HFF-Myc (cell line): ENCODE data around the gene TLL2.
A peak's percentile ranks its signal among the peaks of the same experiment; 100 is the strongest.

ENCODE experiments used
- DNase-seq: peaks from one replicate; pipeline ENCODE4 v3.0.0-alpha.2; 2011; ENCODE audit warnings: low read depth; ENCODE audit errors: extremely low read depth
- H3K4me3 ChIP-seq: replicated peaks from 2 replicates; pipeline ENCODE4 v1.5.1; 2011; ENCODE audit warnings: low read depth, mild to moderate bottlenecking, control low read depth, low read length
- TF ChIP-seq, protein P1 (sequence below): IDR thresholded peaks from 2 replicates; pipeline ENCODE4 v1.5.1; 2012; ENCODE audit warnings: mild to moderate bottlenecking, low read depth, low read length, control low read depth; ENCODE audit errors: missing control alignments

TLL2 gene

DNA sequence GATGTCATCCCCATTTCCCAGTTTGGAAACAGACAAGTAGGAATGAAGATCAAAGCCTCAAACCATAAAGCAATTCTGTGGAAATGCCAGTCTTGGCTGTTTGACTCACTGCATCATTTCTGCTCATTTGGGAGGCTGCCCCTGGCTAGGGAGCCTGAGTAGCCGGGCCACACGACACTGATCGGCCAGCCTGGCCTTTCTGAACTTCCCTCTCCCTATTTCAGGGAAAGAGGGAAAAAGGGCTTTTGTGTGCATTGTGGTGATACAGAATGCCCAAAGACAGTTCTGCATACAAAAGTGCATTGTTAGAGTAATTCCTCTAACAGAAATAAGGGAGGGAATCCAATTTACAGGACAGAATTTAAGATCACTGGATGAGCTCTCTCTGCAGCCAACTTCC lies 113.3 kb downstream of the TLL2 start:
- TF ChIP-seq, protein P1, sequence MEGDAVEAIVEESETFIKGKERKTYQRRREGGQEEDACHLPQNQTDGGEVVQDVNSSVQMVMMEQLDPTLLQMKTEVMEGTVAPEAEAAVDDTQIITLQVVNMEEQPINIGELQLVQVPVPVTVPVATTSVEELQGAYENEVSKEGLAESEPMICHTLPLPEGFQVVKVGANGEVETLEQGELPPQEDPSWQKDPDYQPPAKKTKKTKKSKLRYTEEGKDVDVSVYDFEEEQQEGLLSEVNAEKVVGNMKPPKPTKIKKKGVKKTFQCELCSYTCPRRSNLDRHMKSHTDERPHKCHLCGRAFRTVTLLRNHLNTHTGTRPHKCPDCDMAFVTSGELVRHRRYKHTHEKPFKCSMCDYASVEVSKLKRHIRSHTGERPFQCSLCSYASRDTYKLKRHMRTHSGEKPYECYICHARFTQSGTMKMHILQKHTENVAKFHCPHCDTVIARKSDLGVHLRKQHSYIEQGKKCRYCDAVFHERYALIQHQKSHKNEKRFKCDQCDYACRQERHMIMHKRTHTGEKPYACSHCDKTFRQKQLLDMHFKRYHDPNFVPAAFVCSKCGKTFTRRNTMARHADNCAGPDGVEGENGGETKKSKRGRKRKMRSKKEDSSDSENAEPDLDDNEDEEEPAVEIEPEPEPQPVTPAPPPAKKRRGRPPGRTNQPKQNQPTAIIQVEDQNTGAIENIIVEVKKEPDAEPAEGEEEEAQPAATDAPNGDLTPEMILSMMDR, result no peak
- no peak for DNase-seq
- no peak overlapping the region for H3K4me3 ChIP-seq

DNA sequence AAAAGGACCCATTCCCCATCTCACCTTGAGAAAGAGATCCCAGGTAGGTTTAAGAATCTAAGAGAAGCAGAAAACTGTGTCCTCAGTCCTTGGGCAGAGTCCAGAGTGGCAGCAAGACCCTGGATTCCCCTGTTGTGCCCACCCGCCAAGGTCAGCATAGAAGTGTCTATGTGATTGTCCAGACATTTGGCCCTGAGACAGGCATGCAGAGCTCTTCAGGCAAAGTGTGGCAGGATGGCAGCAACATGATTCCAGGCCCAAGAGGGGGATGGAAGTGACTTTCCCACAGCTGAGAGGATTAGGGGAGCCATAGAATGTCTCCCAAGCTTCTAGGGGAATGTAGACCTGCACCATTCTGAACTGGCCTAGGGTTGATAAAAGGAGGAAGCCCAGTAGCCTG lies 115.8 kb downstream of the TLL2 start:
- no peak for DNase-seq
- TF ChIP-seq, protein P1, result no peak
- H3K4me3 ChIP-seq, result no peak overlapping the region

DNA sequence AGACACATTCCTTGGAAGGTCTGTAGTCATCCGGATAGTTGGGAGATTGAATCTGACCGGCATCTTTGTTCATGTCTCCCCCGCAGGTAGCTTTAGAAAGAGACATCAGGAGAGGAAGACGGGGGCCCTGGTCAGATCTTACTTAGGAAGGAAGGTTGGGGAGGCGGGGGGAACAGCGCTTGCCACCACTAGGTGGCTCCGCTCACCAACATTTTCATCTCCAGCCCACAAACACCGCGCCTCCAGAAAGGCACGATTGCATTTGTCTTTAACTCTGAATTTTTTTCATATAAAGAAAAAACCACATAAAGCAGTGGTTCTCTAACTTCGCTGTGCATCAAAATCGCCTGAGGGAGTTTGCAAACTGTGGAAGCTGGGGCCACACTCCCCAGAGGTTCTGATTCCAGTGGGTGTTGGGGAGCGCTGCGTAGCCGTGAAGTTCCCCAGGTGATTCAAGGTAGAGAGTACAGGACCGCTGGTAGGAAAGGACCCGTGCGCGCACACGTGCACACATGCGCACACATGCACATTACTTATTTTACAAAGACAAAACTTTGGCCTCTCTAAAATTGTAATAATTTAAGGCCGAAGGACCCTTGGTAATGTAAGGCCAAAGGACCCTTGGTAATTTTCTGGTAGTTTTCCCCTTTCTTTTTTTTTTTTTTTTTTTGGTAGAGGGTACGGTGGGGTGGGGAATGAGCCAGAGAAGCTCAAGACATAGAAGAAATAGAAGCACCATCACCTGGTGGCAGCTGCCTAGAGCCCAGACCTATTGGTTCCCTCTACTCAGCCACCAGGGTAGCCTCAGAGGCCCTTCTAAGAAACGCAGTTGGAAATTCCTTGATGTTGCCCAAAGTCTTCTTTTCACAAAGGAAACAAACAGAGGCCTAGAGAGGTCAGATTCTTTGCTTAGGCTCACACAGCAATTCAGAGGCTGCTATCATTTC lies 117.5 kb downstream of the TLL2 start:
- no peak overlapping the region for H3K4me3 ChIP-seq
- TF ChIP-seq, protein P1, result peak; percentile 89
- no peak for DNase-seq

DNA sequence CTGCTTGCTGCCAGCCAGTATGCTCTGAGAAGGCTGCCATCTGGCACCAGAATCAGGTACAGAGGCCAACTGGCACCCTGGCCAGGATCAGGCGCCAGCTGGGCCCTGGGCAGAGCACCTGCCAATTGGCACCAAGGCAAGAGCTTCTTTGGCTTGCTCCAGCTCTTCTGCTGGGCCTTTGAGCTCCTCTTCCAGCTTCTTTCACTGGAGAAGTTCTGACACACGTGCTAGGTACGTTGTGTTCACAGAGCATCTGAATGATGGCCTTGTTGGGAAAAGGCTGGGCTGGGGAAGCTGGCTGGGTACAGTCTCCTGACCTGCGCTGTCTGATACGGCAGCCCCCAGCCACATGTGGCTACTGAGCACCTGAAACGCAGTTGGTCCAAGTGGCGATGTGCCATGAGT lies 123.3 kb downstream of the TLL2 start:
- DNase-seq, result no peak
- H3K4me3 ChIP-seq, result no peak overlapping the region
- TF ChIP-seq, protein P1, result no peak

DNA sequence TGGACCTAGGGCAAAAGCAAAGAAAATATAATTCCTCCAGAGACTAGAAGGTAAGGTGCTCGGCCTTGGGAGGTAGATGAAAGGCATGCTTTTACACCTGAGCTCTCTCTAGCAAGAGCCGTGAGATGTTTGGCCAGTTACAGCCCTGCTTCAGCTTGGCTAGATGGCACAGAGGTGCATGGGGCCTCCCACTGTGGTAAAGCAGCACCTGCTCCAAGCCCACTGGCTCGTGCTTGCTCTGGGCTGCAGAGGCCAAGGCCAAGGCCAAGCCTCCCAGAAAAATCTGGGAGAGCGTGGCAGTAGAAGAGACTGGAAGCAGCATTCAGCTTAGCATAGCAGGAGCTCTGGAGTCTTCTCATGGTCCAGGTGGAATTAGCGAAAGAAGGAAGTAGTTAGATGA lies 123.9 kb downstream of the TLL2 start:
- H3K4me3 ChIP-seq, result no peak overlapping the region
- TF ChIP-seq, protein P1, result no peak
- DNase-seq, result no peak

DNA sequence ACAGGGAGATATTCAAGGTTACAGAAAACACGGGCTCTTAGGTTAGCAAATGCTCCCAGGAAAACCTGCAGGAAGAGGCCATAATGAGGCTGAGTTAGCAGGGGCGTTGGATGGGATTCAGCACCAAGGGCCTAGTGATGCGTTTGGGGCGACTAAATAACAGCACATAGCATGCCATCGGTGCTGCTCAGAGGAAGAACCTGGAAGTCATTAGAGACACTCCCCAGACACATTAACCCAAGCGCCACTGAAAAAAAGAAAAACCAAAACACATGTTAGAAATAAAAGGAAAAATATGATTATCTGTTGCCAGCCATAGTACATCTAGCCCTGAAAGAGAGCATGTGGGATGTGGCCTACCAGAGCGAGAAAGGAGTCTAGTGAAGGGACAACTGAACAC lies 126.1 kb downstream of the TLL2 start:
- TF ChIP-seq, protein P1, result no peak
- DNase-seq, result no peak
- no peak overlapping the region for H3K4me3 ChIP-seq

DNA sequence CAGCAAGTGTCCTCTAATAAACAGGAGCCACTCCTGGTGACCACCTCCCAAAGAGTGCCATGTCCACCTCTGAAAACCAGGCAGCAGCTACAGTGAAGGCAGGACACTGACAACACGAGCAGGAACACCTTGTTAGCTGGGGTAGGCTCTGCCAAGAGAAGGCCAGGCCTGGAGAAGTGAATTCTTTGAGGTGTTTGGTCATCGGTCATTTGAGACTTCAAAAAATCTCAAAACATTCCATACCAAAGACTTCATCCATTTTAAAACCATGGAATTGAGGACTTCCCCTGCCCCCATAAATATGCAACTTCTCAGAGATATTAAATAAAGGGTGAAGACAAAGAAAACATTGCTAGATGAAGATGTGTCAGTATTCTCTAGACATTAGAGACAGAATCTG lies 126.6 kb downstream of the TLL2 start:
- TF ChIP-seq, protein P1, result no peak
- no peak for DNase-seq
- no peak overlapping the region for H3K4me3 ChIP-seq
